ENCODE measurements around the gene PCK1.

DNA sequence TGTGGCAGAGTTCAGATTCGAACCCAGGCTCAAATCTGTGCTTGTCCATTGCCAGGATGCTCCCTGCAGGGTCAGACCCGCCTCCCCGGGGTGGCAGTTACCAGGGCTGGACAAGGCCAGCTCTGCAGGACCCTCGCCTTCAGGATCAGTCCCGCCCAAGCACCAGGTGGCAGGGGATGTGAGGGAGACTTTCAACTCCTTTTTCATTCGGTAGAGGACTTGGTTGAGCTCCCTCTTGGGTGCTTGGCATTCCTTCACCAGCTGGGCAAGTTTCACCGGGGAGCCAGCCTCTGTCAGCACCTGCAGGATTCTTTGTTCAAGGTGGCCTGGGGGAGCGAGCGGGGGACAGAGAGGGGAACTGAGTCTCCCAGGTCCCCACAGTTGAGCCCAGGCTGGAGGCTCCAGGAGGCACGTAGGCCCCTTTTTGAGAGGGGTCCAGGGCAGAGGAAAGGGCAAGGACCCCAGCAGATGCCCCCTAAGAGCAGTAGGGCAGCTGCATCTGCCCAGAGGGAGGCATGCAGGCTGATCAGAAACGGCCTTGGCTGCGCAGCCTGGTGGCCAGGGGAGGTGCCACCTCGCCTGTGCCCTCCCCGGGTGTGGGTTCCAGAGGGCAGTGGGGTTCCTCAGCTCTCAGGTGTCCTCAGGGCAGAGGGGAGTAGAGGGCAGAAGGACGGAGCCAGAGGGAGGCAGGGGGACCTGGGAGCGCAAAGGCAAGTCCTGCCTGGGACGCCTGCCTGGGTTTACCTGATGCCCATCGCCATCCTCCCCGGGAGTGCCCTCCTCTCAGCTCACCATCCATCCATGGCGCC is 55.4 kb downstream of the PCK1 start:
- TF ChIP-seq, protein P1, sequence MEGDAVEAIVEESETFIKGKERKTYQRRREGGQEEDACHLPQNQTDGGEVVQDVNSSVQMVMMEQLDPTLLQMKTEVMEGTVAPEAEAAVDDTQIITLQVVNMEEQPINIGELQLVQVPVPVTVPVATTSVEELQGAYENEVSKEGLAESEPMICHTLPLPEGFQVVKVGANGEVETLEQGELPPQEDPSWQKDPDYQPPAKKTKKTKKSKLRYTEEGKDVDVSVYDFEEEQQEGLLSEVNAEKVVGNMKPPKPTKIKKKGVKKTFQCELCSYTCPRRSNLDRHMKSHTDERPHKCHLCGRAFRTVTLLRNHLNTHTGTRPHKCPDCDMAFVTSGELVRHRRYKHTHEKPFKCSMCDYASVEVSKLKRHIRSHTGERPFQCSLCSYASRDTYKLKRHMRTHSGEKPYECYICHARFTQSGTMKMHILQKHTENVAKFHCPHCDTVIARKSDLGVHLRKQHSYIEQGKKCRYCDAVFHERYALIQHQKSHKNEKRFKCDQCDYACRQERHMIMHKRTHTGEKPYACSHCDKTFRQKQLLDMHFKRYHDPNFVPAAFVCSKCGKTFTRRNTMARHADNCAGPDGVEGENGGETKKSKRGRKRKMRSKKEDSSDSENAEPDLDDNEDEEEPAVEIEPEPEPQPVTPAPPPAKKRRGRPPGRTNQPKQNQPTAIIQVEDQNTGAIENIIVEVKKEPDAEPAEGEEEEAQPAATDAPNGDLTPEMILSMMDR (IDR thresholded peaks at IDR 0.05): no peak
- TF ChIP-seq POLR2A (IDR thresholded peaks at IDR 0.05): no peak
- no peak for TF ChIP-seq EP300 (IDR thresholded peaks at IDR 0.05)

Data from ovary (tissue), 3 donors.